ENCODE results near the gene SCUBE2. TPM values are rescaled to one million over a fixed set of nuclear protein-coding genes. Genes with fewer than 3 reads are reported as not detected.

Gene SCUBE2
- total RNA-seq, 1 donor from 2014 or later: not detected

- Mint-ChIP-seq H3K4me1 (peaks cover 14% of the 10 kb centered on the region), H3K4me3 (no peak overlapping the region), H3K27ac (no peak overlapping the region), H3K36me3 (ENCODE audit: low read depth) (no peaks in the 10 kb centered on the region), H3K27me3 (peaks cover 14% of the 10 kb centered on the region), H3K9me3 (no peaks in the 10 kb centered on the region)
- intact Hi-C loops (cut with micrococcal nuclease): no loop called here
- DNase-seq: no peak
Measured at GRCh38 chr11:9059406-9059805, 32.0 kb downstream of the SCUBE2 start.

- DNase-seq: no peak
- intact Hi-C loops (cut with micrococcal nuclease): no loop called here
- H3K36me3 Mint-ChIP-seq (ENCODE audit: low read depth): no peaks in the 10 kb centered on the region
- H3K27ac Mint-ChIP-seq: no peak overlapping the region
- peaks cover 14% of the 10 kb centered on the region for H3K4me1 Mint-ChIP-seq
- peaks cover 10% of the 10 kb centered on the region for H3K27me3 Mint-ChIP-seq
- H3K4me3 Mint-ChIP-seq: no peak overlapping the region
- H3K9me3 Mint-ChIP-seq: no peaks in the 10 kb centered on the region
Measured at GRCh38 chr11:9057888-9058287, 33.5 kb downstream of the SCUBE2 start.

- no peaks in the 10 kb centered on the region for H3K36me3 Mint-ChIP-seq (ENCODE audit: low read depth)
- H3K4me3 Mint-ChIP-seq: no peak overlapping the region
- peaks cover 14% of the 10 kb centered on the region for H3K4me1 Mint-ChIP-seq
Measured at GRCh38 chr11:9057007-9057406, 34.4 kb downstream of the SCUBE2 start.

GRCh38 chr11:9056467-9056866 lies 34.9 kb downstream of the SCUBE2 start:
- H3K4me3 Mint-ChIP-seq: no peak overlapping the region
- H3K27me3 Mint-ChIP-seq: peaks cover 7% of the 10 kb centered on the region
- intact Hi-C loops (cut with micrococcal nuclease): no loop called here
- no peaks in the 10 kb centered on the region for H3K9me3 Mint-ChIP-seq
- no peaks in the 10 kb centered on the region for H3K36me3 Mint-ChIP-seq (ENCODE audit: low read depth)
- H3K4me1 Mint-ChIP-seq: peaks cover 11% of the 10 kb centered on the region
- no peak for DNase-seq
- H3K27ac Mint-ChIP-seq: no peak overlapping the region

More at GRCh38 chr11:9057007-9057406, 34.4 kb downstream of the SCUBE2 start:
- DNase-seq: no peak
- Mint-ChIP-seq H3K9me3 (no peaks in the 10 kb centered on the region), H3K27me3 (peaks cover 7% of the 10 kb centered on the region), H3K27ac (no peak overlapping the region)
- intact Hi-C loops (cut with micrococcal nuclease): no loop called here

- no peaks in the 10 kb centered on the region for H3K9me3 Mint-ChIP-seq
- DNase-seq: no peak
- H3K4me3 Mint-ChIP-seq: no peak overlapping the region
- no peaks in the 10 kb centered on the region for H3K4me1 Mint-ChIP-seq
- peaks cover 8% of the 10 kb centered on the region for H3K27me3 Mint-ChIP-seq
- intact Hi-C loops (cut with micrococcal nuclease): no loop called here
- H3K27ac Mint-ChIP-seq: no peak overlapping the region
- H3K36me3 Mint-ChIP-seq (ENCODE audit: low read depth): no peaks in the 10 kb centered on the region
Measured at GRCh38 chr11:9053316-9054035, 37.9 kb downstream of the SCUBE2 start.

- Mint-ChIP-seq H3K27ac (no peak overlapping the region), H3K4me1 (no peaks in the 10 kb centered on the region), H3K4me3 (no peak overlapping the region), H3K9me3 (no peaks in the 10 kb centered on the region), H3K27me3 (peaks cover 8% of the 10 kb centered on the region), H3K36me3 (ENCODE audit: low read depth) (no peaks in the 10 kb centered on the region)
- intact Hi-C loops (cut with micrococcal nuclease): no loop called here
- DNase-seq: no peak
Measured at GRCh38 chr11:9052316-9052715, 39.1 kb downstream of the SCUBE2 start.

- Mint-ChIP-seq H3K9me3 (no peaks in the 10 kb centered on the region), H3K27me3 (peaks cover 4% of the 10 kb centered on the region), H3K4me3 (no peak overlapping the region), H3K4me1 (no peaks in the 10 kb centered on the region), H3K36me3 (ENCODE audit: low read depth) (no peaks in the 10 kb centered on the region), H3K27ac (no peak overlapping the region)
- intact Hi-C loops (cut with micrococcal nuclease): no loop called here
- no peak for DNase-seq
Measured at GRCh38 chr11:9049959-9050358, 41.4 kb downstream of the SCUBE2 start.

- no peak for DNase-seq
- Mint-ChIP-seq H3K4me1 (no peaks in the 10 kb centered on the region), H3K27ac (no peak overlapping the region), H3K9me3 (no peaks in the 10 kb centered on the region), H3K27me3 (peaks cover 11% of the 10 kb centered on the region), H3K36me3 (ENCODE audit: low read depth) (no peaks in the 10 kb centered on the region), H3K4me3 (no peak overlapping the region)
- intact Hi-C loops (cut with micrococcal nuclease): no loop called here
Measured at GRCh38 chr11:9047964-9048523, 43.4 kb downstream of the SCUBE2 start.

GRCh38 chr11:9046481-9046880 lies 44.9 kb downstream of the SCUBE2 start:
- Mint-ChIP-seq H3K27me3 (peaks cover 11% of the 10 kb centered on the region), H3K36me3 (ENCODE audit: low read depth) (no peaks in the 10 kb centered on the region)

GRCh38 chr11:9042488-9042887 lies 48.9 kb downstream of the SCUBE2 start:
- DNase-seq: no peak
- no peaks in the 10 kb centered on the region for H3K9me3 Mint-ChIP-seq
- peaks cover 14% of the 10 kb centered on the region for H3K27me3 Mint-ChIP-seq
- H3K4me3 Mint-ChIP-seq: no peak overlapping the region
- H3K36me3 Mint-ChIP-seq (ENCODE audit: low read depth): no peaks in the 10 kb centered on the region
- intact Hi-C loops (cut with micrococcal nuclease): no loop called here
- H3K4me1 Mint-ChIP-seq: no peaks in the 10 kb centered on the region
- no peak overlapping the region for H3K27ac Mint-ChIP-seq

More at GRCh38 chr11:9046481-9046880, 44.9 kb downstream of the SCUBE2 start:
- intact Hi-C loops (cut with micrococcal nuclease): no loop called here
- no peak overlapping the region for H3K27ac Mint-ChIP-seq
- no peaks in the 10 kb centered on the region for H3K9me3 Mint-ChIP-seq
- DNase-seq: no peak
- no peak overlapping the region for H3K4me3 Mint-ChIP-seq
- no peaks in the 10 kb centered on the region for H3K4me1 Mint-ChIP-seq

- H3K27me3 Mint-ChIP-seq: peaks cover 16% of the 10 kb centered on the region
- H3K9me3 Mint-ChIP-seq: no peaks in the 10 kb centered on the region
- no peak overlapping the region for H3K4me3 Mint-ChIP-seq
- intact Hi-C loops (cut with micrococcal nuclease): no loop called here
- DNase-seq: no peak
- H3K27ac Mint-ChIP-seq: no peak overlapping the region
- H3K36me3 Mint-ChIP-seq (ENCODE audit: low read depth): no peaks in the 10 kb centered on the region
- H3K4me1 Mint-ChIP-seq: no peaks in the 10 kb centered on the region
Measured at GRCh38 chr11:9041747-9042146, 49.7 kb downstream of the SCUBE2 start.

GRCh38 chr11:9040410-9040809 lies 51.0 kb downstream of the SCUBE2 start:
- peaks cover 16% of the 10 kb centered on the region for H3K27me3 Mint-ChIP-seq
- no peaks in the 10 kb centered on the region for H3K9me3 Mint-ChIP-seq
- no peaks in the 10 kb centered on the region for H3K36me3 Mint-ChIP-seq (ENCODE audit: low read depth)
- H3K27ac Mint-ChIP-seq: no peak overlapping the region
- intact Hi-C loops (cut with micrococcal nuclease): no loop called here
- no peaks in the 10 kb centered on the region for H3K4me1 Mint-ChIP-seq
- DNase-seq: no peak
- H3K4me3 Mint-ChIP-seq: no peak overlapping the region

GRCh38 chr11:9039863-9040262 lies 51.5 kb downstream of the SCUBE2 start:
- Mint-ChIP-seq H3K36me3 (ENCODE audit: low read depth) (no peaks in the 10 kb centered on the region), H3K27ac (no peak overlapping the region), H3K4me1 (no peaks in the 10 kb centered on the region), H3K27me3 (peaks cover 17% of the 10 kb centered on the region), H3K4me3 (no peak overlapping the region), H3K9me3 (no peaks in the 10 kb centered on the region)
- no peak for DNase-seq
- intact Hi-C loops (cut with micrococcal nuclease): no loop called here

GRCh38 chr11:9039198-9039597 lies 52.2 kb downstream of the SCUBE2 start:
- no peak overlapping the region for H3K4me3 Mint-ChIP-seq
- no peaks in the 10 kb centered on the region for H3K36me3 Mint-ChIP-seq (ENCODE audit: low read depth)
- DNase-seq: no peak
- H3K9me3 Mint-ChIP-seq: no peaks in the 10 kb centered on the region
- no peak overlapping the region for H3K27ac Mint-ChIP-seq
- peaks cover 14% of the 10 kb centered on the region for H3K27me3 Mint-ChIP-seq
- no peaks in the 10 kb centered on the region for H3K4me1 Mint-ChIP-seq
- intact Hi-C loops (cut with micrococcal nuclease): no loop called here

GRCh38 chr11:9038541-9038940 lies 52.9 kb downstream of the SCUBE2 start:
- Mint-ChIP-seq H3K4me1 (no peaks in the 10 kb centered on the region), H3K27ac (no peak overlapping the region), H3K27me3 (peaks cover 15% of the 10 kb centered on the region), H3K36me3 (ENCODE audit: low read depth) (no peaks in the 10 kb centered on the region), H3K4me3 (no peak overlapping the region), H3K9me3 (no peaks in the 10 kb centered on the region)
- intact Hi-C loops (cut with micrococcal nuclease): no loop called here
- no peak for DNase-seq
